ENCODE results near the gene AFAP1.

The AFAP1 gene

GRCh38 chr4:7867701-7868435, 71.8 kb downstream of the AFAP1 start:
- no peak for DNase-seq (ENCODE audit: low read depth in 2 of 2, low spot score in 1 of 2)

GRCh38 chr4:7867191-7867590, 72.5 kb downstream of the AFAP1 start:
- no peak for DNase-seq (ENCODE audit: low read depth in 2 of 2, low spot score in 1 of 2)

GRCh38 chr4:7865533-7865932, 74.1 kb downstream of the AFAP1 start:
- DNase-seq (ENCODE audit: low read depth in 2 of 2, low spot score in 1 of 2), result no peak

GRCh38 chr4:7864685-7865084, 75.0 kb downstream of the AFAP1 start:
- no peak for DNase-seq (ENCODE audit: low read depth in 2 of 2, low spot score in 1 of 2)

GRCh38 chr4:7863911-7864681, 75.6 kb downstream of the AFAP1 start:
- no peak for DNase-seq (ENCODE audit: low read depth in 2 of 2, low spot score in 1 of 2)

- DNase-seq (ENCODE audit: low read depth in 2 of 2, low spot score in 1 of 2), result no peak
These were observed 77.0 kb downstream of the AFAP1 start for GRCh38 chr4:7862561-7863192.

- no peak for DNase-seq (ENCODE audit: low read depth in 2 of 2, low spot score in 1 of 2)
These were observed 78.2 kb downstream of the AFAP1 start for GRCh38 chr4:7861440-7861881.

GRCh38 chr4:7860600-7861163, 79.0 kb downstream of the AFAP1 start:
- DNase-seq (ENCODE audit: low read depth in 2 of 2, low spot score in 1 of 2), result no peak

- no peak for DNase-seq (ENCODE audit: low read depth in 2 of 2, low spot score in 1 of 2)
These were observed 80.3 kb downstream of the AFAP1 start for GRCh38 chr4:7859326-7859725.

GRCh38 chr4:7858498-7858897, 81.2 kb downstream of the AFAP1 start:
- no peak for DNase-seq (ENCODE audit: low read depth in 2 of 2, low spot score in 1 of 2)

- no peak for DNase-seq (ENCODE audit: low read depth in 2 of 2, low spot score in 1 of 2)
These were observed 81.7 kb downstream of the AFAP1 start for GRCh38 chr4:7857993-7858392.

- DNase-seq (ENCODE audit: low read depth in 2 of 2, low spot score in 1 of 2), result no peak
These were observed 82.4 kb downstream of the AFAP1 start for GRCh38 chr4:7857238-7857701.

GRCh38 chr4:7855731-7856130, 83.9 kb downstream of the AFAP1 start:
- no peak for DNase-seq (ENCODE audit: low read depth in 2 of 2, low spot score in 1 of 2)

- peak in 1 of 2 donors; percentile 24 for DNase-seq (ENCODE audit: low read depth in 2 of 2, low spot score in 1 of 2)
These were observed 84.8 kb downstream of the AFAP1 start for GRCh38 chr4:7854697-7855370.

- DNase-seq (ENCODE audit: low read depth in 2 of 2, low spot score in 1 of 2), result no peak
These were observed 85.4 kb downstream of the AFAP1 start for GRCh38 chr4:7854216-7854615.

- DNase-seq (ENCODE audit: low read depth in 2 of 2, low spot score in 1 of 2), result no peak
These were observed 86.4 kb downstream of the AFAP1 start for GRCh38 chr4:7853271-7853670.

GRCh38 chr4:7852568-7853185, 87.0 kb downstream of the AFAP1 start:
- DNase-seq (ENCODE audit: low read depth in 2 of 2, low spot score in 1 of 2), result no peak

GRCh38 chr4:7850489-7850888, 89.2 kb downstream of the AFAP1 start:
- no peak for DNase-seq (ENCODE audit: low read depth in 2 of 2, low spot score in 1 of 2)

GRCh38 chr4:7847206-7847605, 92.5 kb downstream of the AFAP1 start:
- DNase-seq (ENCODE audit: low read depth in 2 of 2, low spot score in 1 of 2), result no peak

GRCh38 chr4:7845493-7846128, 94.0 kb downstream of the AFAP1 start:
- DNase-seq (ENCODE audit: low read depth in 2 of 2, low spot score in 1 of 2), result no peak

Data from stimulated activated CD8-positive, alpha-beta memory T cell treated with anti-CD3 and anti-CD28 coated beads, Interleukin-4, amount 100 ng/mL, for 4 hours (primary cell).